ENCODE data around the gene PPP1R16B.
A peak's percentile ranks its signal among the peaks of the same experiment; 100 is the strongest.

The PPP1R16B gene

DNA sequence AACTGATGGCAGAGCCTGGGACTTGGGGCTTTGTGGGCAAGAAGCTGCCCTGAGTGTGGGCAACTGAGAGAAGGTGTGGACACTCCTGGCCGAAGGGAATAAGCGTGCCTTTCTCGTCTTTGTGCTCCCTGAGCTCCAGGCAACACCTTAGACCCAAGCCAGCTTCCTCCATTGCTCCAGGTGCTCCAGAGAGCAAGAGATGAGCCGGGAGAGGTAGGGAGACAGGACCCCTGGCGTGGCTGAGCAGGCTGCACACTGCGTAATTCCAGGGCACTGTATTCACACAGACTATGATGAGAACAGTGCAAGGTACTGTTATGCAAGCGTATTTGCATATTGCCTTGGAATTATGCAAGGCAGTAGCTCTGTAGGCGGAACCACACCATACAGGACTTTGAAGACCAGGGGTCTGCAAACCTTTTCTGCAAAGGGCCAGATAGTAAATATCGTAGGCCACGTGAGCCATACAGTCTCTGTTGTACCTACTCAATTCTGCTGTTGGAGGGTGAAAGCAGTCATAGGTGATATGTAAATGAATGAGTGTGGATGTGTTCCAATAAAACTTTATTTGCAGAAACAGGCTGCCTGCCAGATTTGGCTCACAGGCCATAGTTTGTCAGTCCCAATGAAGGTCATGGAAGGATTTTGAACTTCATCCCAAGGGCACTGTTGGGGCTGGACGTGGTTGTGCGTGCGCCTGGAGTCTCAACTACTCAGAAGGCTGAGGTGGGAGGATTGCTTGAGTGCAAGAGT, 78.7 kb downstream of the PPP1R16B start:
- H3K9me3 ChIP-seq (ENCODE audit: insufficient read depth, low read length), result no peaks in the 10 kb centered on the region
- peaks cover 56% of the 10 kb centered on the region for H3K4me1 ChIP-seq (ENCODE audit: low read length)
- peak overlapping the region; percentile 25; the same call in 1 of the 2 replicates for H3K27ac ChIP-seq (ENCODE audit: low read length)
- H4K20me1 ChIP-seq (ENCODE audit: insufficient read depth, low read length), result peaks cover 78% of the 10 kb centered on the region
- no peak overlapping the region for H3K9ac ChIP-seq (ENCODE audit: low read length)
- H3K27me3 ChIP-seq (ENCODE audit: low read depth, low read length), result no peaks in the 10 kb centered on the region
- H3K79me2 ChIP-seq (ENCODE audit: low read length), result peaks cover 99% of the 10 kb centered on the region
- no peak overlapping the region for H3K4me2 ChIP-seq (ENCODE audit: low read length)
- H2AFZ ChIP-seq (ENCODE audit: low read depth, low read length), result no peak overlapping the region
- no peak overlapping the region for H3K4me3 ChIP-seq (ENCODE audit: low read length)
- no peak for TF ChIP-seq EZH2phosphoT487 (IDR thresholded peaks at IDR 0.05; ENCODE audit: low read depth)
- TF ChIP-seq CTCF (IDR thresholded peaks at IDR 0.05; ENCODE audit: low read depth, low read length), result no peak
- peaks cover 70% of the 10 kb centered on the region for H3K36me3 ChIP-seq (replicated peaks; ENCODE audit: low read depth, low read length)

DNA sequence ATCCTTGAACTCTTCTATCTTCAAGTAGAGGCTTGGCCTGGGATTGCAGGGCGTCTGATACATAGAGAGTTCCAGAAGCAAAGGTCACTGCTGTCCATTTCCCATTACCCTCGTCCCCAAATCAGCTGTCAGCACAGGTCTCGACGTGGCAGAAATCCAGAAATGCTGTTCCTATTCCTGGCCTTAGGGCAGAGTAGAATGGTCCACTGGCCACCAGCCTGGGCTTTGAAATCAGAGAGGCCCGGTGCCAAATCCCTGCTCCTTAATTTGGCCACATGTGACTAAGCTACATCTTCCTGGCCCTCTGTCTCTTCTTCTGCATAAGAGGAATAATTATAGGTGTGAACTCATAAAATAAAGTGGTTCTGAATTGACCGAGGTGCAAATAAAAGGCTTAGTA, 79.9 kb downstream of the PPP1R16B start:
- Histone ChIP-seq H2AFZ (ENCODE audit: low read depth, low read length) (no peak overlapping the region), H4K20me1 (ENCODE audit: insufficient read depth, low read length) (peaks cover 78% of the 10 kb centered on the region), H3K4me1 (ENCODE audit: low read length) (peaks cover 56% of the 10 kb centered on the region), H3K9me3 (ENCODE audit: insufficient read depth, low read length) (no peaks in the 10 kb centered on the region), H3K36me3 (replicated peaks; ENCODE audit: low read depth, low read length) (peaks cover 74% of the 10 kb centered on the region), H3K9ac (ENCODE audit: low read length) (no peak overlapping the region), H3K27ac (ENCODE audit: low read length) (no peak overlapping the region), H3K79me2 (ENCODE audit: low read length) (peaks cover 99% of the 10 kb centered on the region), H3K4me3 (ENCODE audit: low read length) (no peak overlapping the region), H3K4me2 (ENCODE audit: low read length) (no peak overlapping the region), H3K27me3 (ENCODE audit: low read depth, low read length) (no peaks in the 10 kb centered on the region)
- TF ChIP-seq CTCF (IDR thresholded peaks at IDR 0.05; ENCODE audit: low read depth, low read length), result no peak

DNA sequence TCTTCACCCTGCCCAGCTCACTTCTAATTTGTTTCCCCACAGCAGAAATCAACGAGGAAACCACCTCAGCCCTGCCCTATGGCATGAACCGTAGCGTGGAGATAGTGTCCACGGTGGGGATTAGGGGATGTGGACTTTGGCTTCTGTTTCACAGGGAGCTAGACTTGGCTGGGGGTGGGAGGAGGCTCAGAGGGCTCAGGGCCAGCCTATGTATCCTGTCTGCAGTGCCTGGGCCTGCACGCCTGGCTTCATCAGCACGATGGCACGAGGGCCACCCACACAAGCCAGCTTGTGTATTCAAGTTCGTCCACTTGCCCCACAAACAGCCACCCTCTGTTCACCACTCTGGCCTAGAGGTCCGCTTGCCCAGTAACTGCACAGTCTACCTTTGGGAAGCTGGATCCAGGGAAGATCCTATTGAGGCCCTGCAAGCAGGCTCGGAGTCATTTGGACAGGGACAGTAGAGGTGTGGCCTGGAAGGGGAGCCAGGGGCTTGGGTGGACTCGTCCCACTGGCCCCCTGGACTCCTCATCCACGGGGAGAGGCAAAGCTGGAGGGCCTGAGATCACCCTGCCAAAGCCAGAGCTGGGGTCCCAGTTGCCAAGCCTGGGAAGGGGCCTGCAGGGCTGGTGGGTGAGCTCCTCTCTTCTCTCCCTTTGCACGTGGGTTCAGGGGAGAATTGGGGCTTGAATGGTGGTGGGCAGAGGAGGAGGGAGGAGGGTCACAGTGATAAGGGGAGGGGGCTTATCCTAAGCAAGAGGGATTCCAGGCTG, 82.7 kb downstream of the PPP1R16B start:
- no peak overlapping the region for H3K4me2 ChIP-seq (ENCODE audit: low read length)
- H3K27ac ChIP-seq (ENCODE audit: low read length), result peak overlapping the region; percentile 95
- H4K20me1 ChIP-seq (ENCODE audit: insufficient read depth, low read length), result peaks cover 52% of the 10 kb centered on the region
- H3K4me1 ChIP-seq (ENCODE audit: low read length), result peaks cover 55% of the 10 kb centered on the region
- H3K9ac ChIP-seq (ENCODE audit: low read length), result no peak overlapping the region
- H3K27me3 ChIP-seq (ENCODE audit: low read depth, low read length), result no peaks in the 10 kb centered on the region
- TF ChIP-seq EZH2phosphoT487 (IDR thresholded peaks at IDR 0.05; ENCODE audit: low read depth), result no peak
- no peak for TF ChIP-seq CTCF (IDR thresholded peaks at IDR 0.05; ENCODE audit: low read depth, low read length)
- H3K79me2 ChIP-seq (ENCODE audit: low read length), result peaks cover 97% of the 10 kb centered on the region
- H3K4me3 ChIP-seq (ENCODE audit: low read length), result no peak overlapping the region
- H3K9me3 ChIP-seq (ENCODE audit: insufficient read depth, low read length), result no peaks in the 10 kb centered on the region
- H3K36me3 ChIP-seq (replicated peaks; ENCODE audit: low read depth, low read length), result peaks cover 64% of the 10 kb centered on the region
- no peak overlapping the region for H2AFZ ChIP-seq (ENCODE audit: low read depth, low read length)

DNA sequence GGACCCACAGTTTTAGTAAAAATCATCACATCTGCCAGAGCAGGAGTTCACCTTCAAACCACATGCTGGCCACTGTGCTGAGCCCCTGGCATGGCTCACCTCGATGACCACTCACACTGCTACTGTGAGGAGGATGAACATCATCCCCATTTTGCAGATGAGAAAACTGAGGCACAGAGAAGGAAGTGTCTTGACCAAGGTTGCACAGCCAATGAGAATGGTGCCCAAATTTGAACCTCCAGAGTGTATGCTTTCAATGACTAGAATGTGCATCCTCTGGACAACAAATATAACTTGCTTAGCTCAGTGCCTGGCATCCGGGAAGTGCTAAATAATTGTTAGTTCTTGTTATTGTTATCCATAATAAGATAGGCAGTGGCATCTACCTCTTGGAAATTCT, 83.6 kb downstream of the PPP1R16B start:
- peaks cover 56% of the 10 kb centered on the region for H3K4me1 ChIP-seq (ENCODE audit: low read length)
- no peak for TF ChIP-seq EZH2phosphoT487 (IDR thresholded peaks at IDR 0.05; ENCODE audit: low read depth)
- no peak for TF ChIP-seq CTCF (IDR thresholded peaks at IDR 0.05; ENCODE audit: low read depth, low read length)
- no peaks in the 10 kb centered on the region for H3K9me3 ChIP-seq (ENCODE audit: insufficient read depth, low read length)
- no peaks in the 10 kb centered on the region for H3K27me3 ChIP-seq (ENCODE audit: low read depth, low read length)
- H3K4me2 ChIP-seq (ENCODE audit: low read length), result no peak overlapping the region
- peaks cover 44% of the 10 kb centered on the region for H4K20me1 ChIP-seq (ENCODE audit: insufficient read depth, low read length)
- no peak overlapping the region for H3K9ac ChIP-seq (ENCODE audit: low read length)
- H3K27ac ChIP-seq (ENCODE audit: low read length), result peak overlapping the region; percentile 95
- peaks cover 96% of the 10 kb centered on the region for H3K79me2 ChIP-seq (ENCODE audit: low read length)
- no peak overlapping the region for H3K4me3 ChIP-seq (ENCODE audit: low read length)
- peaks cover 56% of the 10 kb centered on the region for H3K36me3 ChIP-seq (replicated peaks; ENCODE audit: low read depth, low read length)
- no peak overlapping the region for H2AFZ ChIP-seq (ENCODE audit: low read depth, low read length)
